GM19468 (cell line): Measurements from ENCODE around the gene DMD.
"Not testable (repeated sequence)": the region's sequence is repeated elsewhere in the genome, so short reads cannot be mapped to it uniquely, and the experiment has no call there.

Experiments
- ATAC-seq: cut with Tn5 transposase; IDR thresholded peaks from one replicate; pipeline ENCODE4 v1.9.1; 2021; ENCODE audit warnings: mild to moderate bottlenecking, moderate library complexity, moderate number of reproducible peaks; ENCODE audit not compliant: unreplicated experiment; ENCODE audit errors: extremely low read depth

Gene DMD

DNA sequence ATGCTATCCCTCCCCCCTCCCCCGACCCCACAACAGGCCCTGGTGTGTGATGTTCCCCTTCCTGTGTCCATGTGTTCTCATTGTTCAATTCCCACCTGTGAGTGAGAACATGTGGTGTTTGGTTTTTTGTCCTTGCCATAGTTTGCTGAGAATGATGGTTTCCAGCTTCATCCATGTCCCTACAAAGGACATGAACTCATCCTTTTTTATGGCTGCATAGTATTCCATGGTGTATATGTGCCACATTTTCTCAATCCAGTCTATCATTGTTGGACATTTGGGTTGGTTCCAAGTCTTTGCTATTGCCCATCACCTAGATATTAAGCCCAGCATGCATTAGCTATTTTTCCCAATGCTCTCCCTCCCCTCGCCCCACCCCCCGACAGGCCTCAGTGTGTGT, 1627.5 kb downstream of the DMD start:
- not testable (repeated sequence) for ATAC-seq

GRCh38 chrX:31580726-31581125, 1630.6 kb downstream of the DMD start:
- ATAC-seq: no peak

GRCh38 chrX:31580227-31580626, 1631.1 kb downstream of the DMD start:
- no peak for ATAC-seq

- no peak for ATAC-seq
Observed at GRCh38 chrX:31572360-31572759, 1639.0 kb downstream of the DMD start.

GRCh38 chrX:31570658-31571057, 1640.7 kb downstream of the DMD start:
- ATAC-seq: no peak

- no peak for ATAC-seq
Observed at GRCh38 chrX:31563792-31564191, 1647.6 kb downstream of the DMD start.

GRCh38 chrX:31555506-31555905, 1655.8 kb downstream of the DMD start:
- no peak for ATAC-seq

- no peak for ATAC-seq
Observed at GRCh38 chrX:31551913-31552312, 1659.4 kb downstream of the DMD start.

DNA sequence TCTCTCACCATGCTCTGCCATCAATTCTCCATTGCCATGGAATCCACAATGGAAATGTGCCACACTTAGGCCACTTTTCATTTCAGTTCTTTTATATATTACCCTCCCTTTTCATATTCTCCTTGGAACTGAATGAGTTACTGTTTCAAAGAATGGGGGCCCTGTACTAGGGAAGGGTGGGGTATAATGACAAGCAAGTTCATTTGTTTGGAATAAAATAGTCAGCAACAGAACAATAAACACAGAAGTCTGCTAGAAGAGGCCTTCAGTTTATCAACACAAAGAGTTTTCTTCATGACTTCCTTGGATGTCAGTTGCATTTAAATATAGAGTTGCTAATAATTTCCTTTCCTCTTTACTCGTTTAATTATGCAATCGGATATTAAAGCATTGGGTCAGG, 1661.2 kb downstream of the DMD start:
- ATAC-seq: no peak

- ATAC-seq: no peak
Observed at GRCh38 chrX:31547816-31548215, 1663.5 kb downstream of the DMD start.

GRCh38 chrX:31547416-31547815, 1663.9 kb downstream of the DMD start:
- ATAC-seq: no peak

- ATAC-seq: no peak
Observed at GRCh38 chrX:31546126-31546525, 1665.2 kb downstream of the DMD start.

- ATAC-seq: no peak
Observed at GRCh38 chrX:31545726-31546125, 1665.6 kb downstream of the DMD start.

DNA sequence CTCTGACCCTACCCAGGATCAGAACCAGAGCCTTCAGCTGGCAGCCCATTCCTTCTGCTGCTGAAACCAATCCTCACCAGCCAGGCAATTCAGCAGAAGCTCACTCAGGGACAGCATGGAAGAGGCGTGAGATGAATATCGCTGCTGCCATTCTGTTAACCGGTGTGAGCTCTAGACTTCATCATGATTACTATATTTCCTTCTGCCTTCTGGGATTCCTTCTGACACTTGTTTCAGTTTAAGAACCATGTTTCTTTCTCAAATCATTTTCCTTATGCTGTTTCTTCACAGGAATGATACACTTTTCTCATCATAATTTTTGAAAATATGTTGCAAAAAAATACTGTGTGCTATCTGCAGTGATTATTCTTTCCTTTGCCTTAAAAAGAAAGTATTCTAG, 1666.2 kb downstream of the DMD start:
- ATAC-seq: no peak

DNA sequence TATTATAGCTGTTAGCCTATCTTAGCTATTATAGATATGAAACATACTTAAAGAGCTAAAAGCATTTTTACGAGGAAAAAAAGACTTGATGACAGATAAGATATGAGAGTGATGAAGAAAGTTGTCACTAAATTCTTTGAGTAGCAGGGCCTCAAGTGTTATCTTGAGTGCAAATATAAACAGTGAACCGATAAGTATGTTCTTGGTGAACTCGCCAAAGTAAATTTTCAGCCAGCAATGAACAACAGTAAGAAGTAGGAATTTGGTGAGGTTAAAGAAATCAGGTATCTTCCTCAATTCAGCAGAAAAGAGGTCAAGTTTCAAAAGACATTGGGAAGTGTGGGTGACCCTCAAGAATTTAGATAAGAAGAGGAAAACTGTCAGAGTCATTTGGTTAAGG, 1667.7 kb downstream of the DMD start:
- ATAC-seq: no peak

DNA sequence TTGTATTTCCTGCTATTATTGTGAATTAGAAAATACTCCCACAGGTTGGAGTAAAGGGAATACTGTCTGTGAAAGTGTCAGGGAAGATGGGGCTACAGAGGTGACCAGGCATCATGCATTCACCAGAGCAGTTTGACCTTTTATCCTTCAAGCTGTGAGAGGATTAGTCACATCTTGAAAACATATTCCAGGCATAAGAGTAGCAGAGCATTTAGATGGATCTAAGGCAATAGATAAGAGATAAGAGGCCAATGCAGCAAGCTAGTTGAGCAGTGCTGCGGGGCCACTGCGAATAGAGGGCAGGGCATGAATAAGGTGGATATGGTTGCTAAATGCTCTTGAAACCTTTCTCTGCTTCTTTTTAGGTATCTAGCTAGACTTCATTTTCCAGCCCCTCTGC, 1668.8 kb downstream of the DMD start:
- no peak for ATAC-seq

DNA sequence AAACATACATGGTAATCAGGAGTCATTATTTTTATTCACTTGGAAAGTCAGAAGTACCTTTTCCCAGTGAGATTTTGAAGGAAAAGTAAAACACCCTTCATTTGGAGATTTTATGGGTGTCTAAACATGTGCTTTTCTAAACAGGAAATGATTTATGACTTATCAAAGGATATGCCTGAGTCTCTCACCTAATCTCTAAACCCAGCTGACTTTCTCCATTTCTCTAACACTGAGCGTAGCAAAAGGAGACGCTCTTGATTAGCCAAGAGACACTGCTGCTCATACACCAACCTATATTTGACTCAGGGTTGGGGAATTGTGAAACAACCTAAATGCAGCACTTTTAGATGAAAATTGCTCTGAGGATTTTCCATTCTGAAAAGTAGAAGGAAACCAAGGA, 1671.0 kb downstream of the DMD start:
- no peak for ATAC-seq

DNA sequence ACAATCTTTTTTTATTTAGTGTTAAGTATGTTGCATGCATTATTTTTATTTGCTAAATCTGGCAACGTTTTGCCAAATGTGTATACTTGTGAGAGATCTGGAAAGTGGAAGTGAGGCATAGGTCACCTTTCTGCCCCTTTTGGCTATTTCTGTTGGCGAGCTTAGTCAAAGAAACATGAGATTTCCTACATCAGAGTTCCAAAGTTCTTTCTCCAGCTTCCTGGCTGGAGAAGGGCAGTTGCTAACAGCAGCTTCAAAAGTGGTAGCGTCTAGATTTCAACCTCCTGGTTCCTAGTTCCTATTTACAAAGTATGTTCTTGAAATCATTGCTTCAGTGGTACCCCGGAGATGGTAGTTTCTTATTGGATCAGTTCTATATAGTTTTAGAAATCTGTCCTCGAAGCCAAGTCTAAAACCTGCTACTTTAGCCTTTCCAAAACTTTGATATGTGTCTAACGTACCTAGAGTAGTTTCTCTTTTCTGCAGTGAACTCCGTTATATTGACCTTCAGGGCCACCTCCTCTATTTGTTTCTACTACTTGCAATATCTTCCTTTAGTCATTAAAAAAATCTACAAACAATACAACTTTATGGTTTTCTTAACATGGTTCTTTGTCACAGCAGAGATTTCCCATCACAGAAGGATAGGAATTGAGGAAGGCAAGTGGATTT, 1683.8 kb downstream of the DMD start:
- no peak for ATAC-seq

- ATAC-seq: no peak
Observed at GRCh38 chrX:31523884-31524536, 1687.3 kb downstream of the DMD start.

- ATAC-seq: no peak
Observed at GRCh38 chrX:31522760-31523159, 1688.6 kb downstream of the DMD start.

- no peak for ATAC-seq
Observed at GRCh38 chrX:31521941-31522340, 1689.4 kb downstream of the DMD start.

DNA sequence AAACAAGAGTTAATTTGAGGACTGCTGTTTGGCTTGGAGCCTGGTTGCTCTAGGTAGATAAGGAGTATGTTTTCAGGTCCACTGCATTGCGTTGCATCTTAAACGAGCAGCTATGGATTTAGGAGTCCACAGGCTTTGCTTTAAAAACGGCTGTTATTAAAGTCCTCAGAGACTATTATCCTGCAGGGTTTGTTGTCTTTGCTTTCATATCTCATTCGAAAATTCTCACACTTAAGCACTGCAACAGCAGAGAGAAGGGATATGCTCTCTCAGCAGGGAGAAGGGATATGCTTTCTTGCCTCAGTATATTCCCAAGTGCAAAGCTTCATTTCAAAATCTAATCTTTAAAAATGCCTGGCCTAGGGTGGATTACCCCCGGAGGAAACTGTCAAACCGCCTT, 1694.8 kb downstream of the DMD start:
- ATAC-seq: no peak
